GM23338 (cell line): ENCODE data around the gene HHEX. TPM values are rescaled to one million over a fixed set of nuclear protein-coding genes. Genes with fewer than 3 reads are reported as not detected.

Source experiments
- ATAC-seq: fragments of 200-7000 bp; cut with Tn5 transposase; 3 replicates; pipeline ENCODE4 v1.9.1; 2020
- DNase-seq: peaks from one replicate; pipeline ENCODE4 v3.0.0-alpha.2; 2015; ENCODE audit warnings: low spot score
- H2AFZ ChIP-seq: fragments of 200-600 bp; sonication (generic); 2 replicates; pipeline ENCODE4 v1.8.0; 2016; ENCODE audit warnings: antibody characterized with exemption, mild to moderate bottlenecking, moderate library complexity
- H3F3A ChIP-seq: fragments of 200-600 bp; sonication (generic); replicated peaks from 2 replicates; pipeline ENCODE4 v1.8.0; 2017; ENCODE audit warnings: antibody characterized with exemption, mixed run types, low read depth
- H3K27ac ChIP-seq: fragments of 200-600 bp; sonication (generic); 2 replicates; pipeline ENCODE4 v1.6.1; 2016; ENCODE audit warnings: low read depth
- H3K27me3 ChIP-seq: fragments of 200-600 bp; sonication (generic); 2 replicates; pipeline ENCODE4 v1.8.0; 2016; ENCODE audit warnings: mild to moderate bottlenecking, mixed run types, moderate library complexity; ENCODE audit not compliant: insufficient read depth
- H3K36me3 ChIP-seq: fragments of 200-600 bp; sonication (generic); 2 replicates; pipeline ENCODE4 v1.8.0; 2016; ENCODE audit warnings: mild to moderate bottlenecking; ENCODE audit not compliant: insufficient read depth
- H3K4me1 ChIP-seq: fragments of 200-600 bp; sonication (generic); 2 replicates; pipeline ENCODE4 v1.8.0; 2016; ENCODE audit warnings: mild to moderate bottlenecking, moderate library complexity; ENCODE audit not compliant: insufficient read depth
- H3K4me2 ChIP-seq: fragments of 200-600 bp; sonication (generic); 2 replicates; pipeline ENCODE4 v1.7.1; 2017; ENCODE audit warnings: mixed run types
- H3K4me3 ChIP-seq: fragments of 200-600 bp; sonication (generic); 2 replicates; pipeline ENCODE4 v1.6.1; 2016; ENCODE audit warnings: mixed run types
- H3K79me2 ChIP-seq: fragments of 200-600 bp; sonication (generic); replicated peaks from 2 replicates; pipeline ENCODE4 v1.8.0; 2017; ENCODE audit warnings: mild to moderate bottlenecking; ENCODE audit not compliant: insufficient read depth
- H3K9me2 ChIP-seq: fragments of 200-600 bp; sonication (generic); 2 replicates; pipeline ENCODE4 v1.8.0; 2017; ENCODE audit not compliant: insufficient read depth
- H4K20me1 ChIP-seq: fragments of 200-600 bp; sonication (generic); replicated peaks from 2 replicates; pipeline ENCODE4 v1.8.0; 2017; ENCODE audit warnings: mild to moderate bottlenecking; ENCODE audit not compliant: insufficient read depth
- H3K27ac Mint-ChIP-seq: 2 replicates; pipeline ENCODE4 v1.8.0; 2020; ENCODE audit warnings: inconsistent platforms, mild to moderate bottlenecking, moderate library complexity, mixed read lengths
- H3K27me3 Mint-ChIP-seq: 3 replicates; pipeline ENCODE4 v1.8.0; 2022; ENCODE audit warnings: low read depth, mild to moderate bottlenecking, moderate library complexity, mixed read lengths, inconsistent platforms; ENCODE audit not compliant: insufficient read depth, poor library complexity
- H3K36me3 Mint-ChIP-seq: 3 replicates; pipeline ENCODE4 v1.8.0; 2021; ENCODE audit warnings: low read depth, mild to moderate bottlenecking, inconsistent platforms, moderate library complexity, mixed read lengths
- H3K4me1 Mint-ChIP-seq: 3 replicates; pipeline ENCODE4 v1.8.0; 2020; ENCODE audit warnings: mild to moderate bottlenecking, inconsistent platforms, mixed read lengths
- H3K4me3 Mint-ChIP-seq: 3 replicates; pipeline ENCODE4 v1.8.0; 2021; ENCODE audit warnings: moderate library complexity, mild to moderate bottlenecking, inconsistent platforms, mixed read lengths
- H3K9me3 Mint-ChIP-seq: 3 replicates; pipeline ENCODE4 v1.8.0; 2020; ENCODE audit warnings: moderate library complexity, mild to moderate bottlenecking, inconsistent platforms, mixed read lengths
- CREB1 ChIP-seq: fragments of 250-450 bp; sonication (Bioruptor Pico); IDR thresholded peaks from 2 replicates; pipeline ENCODE4 v1.5.0; 2020; ENCODE audit warnings: low read depth, mild to moderate bottlenecking, moderate library complexity
- EZH2 ChIP-seq: fragments of 200-600 bp; sonication (generic); IDR thresholded peaks from one replicate; pipeline ENCODE4 v1.8.0; 2017; ENCODE audit warnings: antibody characterized with exemption, mild to moderate bottlenecking, low read depth; ENCODE audit not compliant: unreplicated experiment
- NANOG ChIP-seq: IDR thresholded peaks from 2 replicates; pipeline ENCODE4 v1.6.1; 2016; ENCODE audit warnings: antibody characterized with exemption, borderline replicate concordance
- POLR2AphosphoS5 ChIP-seq: IDR thresholded peaks from 2 replicates; pipeline ENCODE4 v1.6.1; 2016; ENCODE audit warnings: antibody characterized with exemption, low read depth
- ZNF114 ChIP-seq: fragments of 250-450 bp; sonication (Bioruptor Pico); IDR thresholded peaks from 2 replicates; pipeline ENCODE4 v1.5.0; 2020; ENCODE audit warnings: mild to moderate bottlenecking, moderate library complexity
- ZNF331 ChIP-seq: fragments of 250-450 bp; sonication (Bioruptor Pico); IDR thresholded peaks from 2 replicates; pipeline ENCODE4 v1.5.0; 2020; ENCODE audit warnings: low read depth, mild to moderate bottlenecking, moderate library complexity
- ZNF462 ChIP-seq: fragments of 250-450 bp; sonication (Bioruptor Pico); IDR thresholded peaks from 2 replicates; pipeline ENCODE4 v1.5.0; 2020; ENCODE audit warnings: mild to moderate bottlenecking, moderate library complexity
- polyA plus RNA-seq: library from polyadenylated mRNA; unstranded; fragments of >200 nt; fragmentation: Nextera tagmentation; extraction: Ambion mirVana; gene quantifications from 2 replicates; pipeline ENCODE4 v1.2.1, GENCODE V29; 2016
- total RNA-seq: library from RNA; depleted of rRNA; stranded (reverse); fragments of >200 nt; shearing (Covaris generic); gene quantifications from 2 replicates; pipeline ENCODE4 v1.2.3, GENCODE V29; 2014

Gene HHEX
- total and polyA plus RNA-seq, 2 experiments from 2014 or later = 0.59 to 2.0 TPM

- TF ChIP-seq CREB1 (CRISPR knock-in tag) (no peak), POLR2AphosphoS5 (no peak)
- no peak for ATAC-seq
Measured at GRCh38 chr10:92655426-92655825, 34.3 kb upstream of the HHEX start.

GRCh38 chr10:92656266-92656961 is 33.3 kb upstream of the HHEX start:
- no peak overlapping the region for H3K4me3 ChIP-seq
- H3K36me3 ChIP-seq = peaks cover 14% of the 10 kb centered on the region
- no peak overlapping the region for H2AFZ ChIP-seq
- H3K4me1 Mint-ChIP-seq = no peaks in the 10 kb centered on the region
- peaks cover 3% of the 10 kb centered on the region; the same call in 1 of the 2 replicates for H4K20me1 ChIP-seq
- no peak overlapping the region for H3K4me3 Mint-ChIP-seq
- H3K79me2 ChIP-seq = no peaks in the 10 kb centered on the region
- H3F3A ChIP-seq = no peaks in the 10 kb centered on the region
- H3K27ac Mint-ChIP-seq = peak overlapping the region; percentile 67; the same call in 1 of the 2 replicates
- H3K27me3 Mint-ChIP-seq = no peaks in the 10 kb centered on the region
- TF ChIP-seq ZNF114 (CRISPR knock-in tag) = no peak
- no peak for TF ChIP-seq ZNF331
- H3K9me3 Mint-ChIP-seq = no peaks in the 10 kb centered on the region; the same call in 2 of the 3 replicates
- peaks cover 34% of the 10 kb centered on the region for H3K36me3 Mint-ChIP-seq
- H3K9me2 ChIP-seq = 0 out of 2 replicates have a peak, but pooled peaks cover 2% of the 10 kb centered on the region
- ATAC-seq (peak; percentile 53), DNase-seq (peak; percentile 8)
- H3K4me2 ChIP-seq = no peak overlapping the region
- peak overlapping the region; percentile 67; the same call in 1 of the 2 replicates for H3K27ac ChIP-seq
- no peaks in the 10 kb centered on the region for H3K27me3 ChIP-seq
- H3K4me1 ChIP-seq = no peaks in the 10 kb centered on the region

More at GRCh38 chr10:92655426-92655825, 34.3 kb upstream of the HHEX start:
- H3K9me3 Mint-ChIP-seq = no peaks in the 10 kb centered on the region; the same call in 2 of the 3 replicates
- Histone ChIP-seq H3K4me1 (no peaks in the 10 kb centered on the region), H3K27ac (0 out of 2 replicates have a peak overlapping the region, but pooled peaks have one; percentile 30), H3K79me2 (no peaks in the 10 kb centered on the region), H2AFZ (no peak overlapping the region), H3K4me3 (no peak overlapping the region), H3K4me2 (no peak overlapping the region), H3K9me2 (0 out of 2 replicates have a peak, but pooled peaks cover 2% of the 10 kb centered on the region), H3K36me3 (peaks cover 20% of the 10 kb centered on the region), H3K27me3 (no peaks in the 10 kb centered on the region), H4K20me1 (peaks cover 3% of the 10 kb centered on the region; the same call in 1 of the 2 replicates), H3F3A (no peaks in the 10 kb centered on the region)
- H3K27me3 Mint-ChIP-seq = no peaks in the 10 kb centered on the region
- DNase-seq = no peak
- H3K36me3 Mint-ChIP-seq = peaks cover 42% of the 10 kb centered on the region
- H3K4me3 Mint-ChIP-seq = no peak overlapping the region
- no peaks in the 10 kb centered on the region for H3K4me1 Mint-ChIP-seq
- H3K27ac Mint-ChIP-seq = no peak overlapping the region

- H3K4me1 Mint-ChIP-seq = no peaks in the 10 kb centered on the region
- Histone ChIP-seq H3K4me3 (no peak overlapping the region), H3K4me2 (no peak overlapping the region), H3F3A (no peaks in the 10 kb centered on the region), H3K4me1 (no peaks in the 10 kb centered on the region), H3K36me3 (peaks cover 14% of the 10 kb centered on the region), H3K27ac (no peak overlapping the region), H3K79me2 (no peaks in the 10 kb centered on the region), H3K27me3 (no peaks in the 10 kb centered on the region), H2AFZ (no peak overlapping the region), H4K20me1 (peaks cover 3% of the 10 kb centered on the region; the same call in 1 of the 2 replicates), H3K9me2 (0 out of 2 replicates have a peak, but pooled peaks cover 2% of the 10 kb centered on the region)
- H3K36me3 Mint-ChIP-seq = peaks cover 29% of the 10 kb centered on the region
- no peak overlapping the region for H3K4me3 Mint-ChIP-seq
- DNase-seq = no peak
- no peak; the same call in 2 of the 3 replicates for ATAC-seq
- no peaks in the 10 kb centered on the region for H3K27me3 Mint-ChIP-seq
- H3K9me3 Mint-ChIP-seq = peaks cover 1% of the 10 kb centered on the region; the same call in 2 of the 3 replicates
- H3K27ac Mint-ChIP-seq = no peak overlapping the region
- TF ChIP-seq EZH2 (no peak), ZNF331 (no peak), CREB1 (CRISPR knock-in tag) (no peak), ZNF462 (CRISPR knock-in tag) (no peak), NANOG (no peak)
Measured at GRCh38 chr10:92657024-92657423, 32.7 kb upstream of the HHEX start.
